GM12865 (cell line): ENCODE measurements around the gene SLC27A2.

Experiments
- DNase-seq: peaks from one replicate; pipeline ENCODE4 v3.0.0; 2010; ENCODE audit warnings: low read depth
- H3K4me3 ChIP-seq: 2 replicates; pipeline ENCODE4 v1.5.1; 2011; ENCODE audit warnings: mild to moderate bottlenecking, low read depth, low read length, control low read depth
- TF ChIP-seq, protein P1 (sequence below): IDR thresholded peaks from 2 replicates; pipeline ENCODE4 v1.5.1; 2011; ENCODE audit warnings: low read length, control low read depth, low read depth, inconsistent platforms; ENCODE audit not compliant: insufficient read depth; ENCODE audit errors: missing control alignments

The SLC27A2 gene

DNA sequence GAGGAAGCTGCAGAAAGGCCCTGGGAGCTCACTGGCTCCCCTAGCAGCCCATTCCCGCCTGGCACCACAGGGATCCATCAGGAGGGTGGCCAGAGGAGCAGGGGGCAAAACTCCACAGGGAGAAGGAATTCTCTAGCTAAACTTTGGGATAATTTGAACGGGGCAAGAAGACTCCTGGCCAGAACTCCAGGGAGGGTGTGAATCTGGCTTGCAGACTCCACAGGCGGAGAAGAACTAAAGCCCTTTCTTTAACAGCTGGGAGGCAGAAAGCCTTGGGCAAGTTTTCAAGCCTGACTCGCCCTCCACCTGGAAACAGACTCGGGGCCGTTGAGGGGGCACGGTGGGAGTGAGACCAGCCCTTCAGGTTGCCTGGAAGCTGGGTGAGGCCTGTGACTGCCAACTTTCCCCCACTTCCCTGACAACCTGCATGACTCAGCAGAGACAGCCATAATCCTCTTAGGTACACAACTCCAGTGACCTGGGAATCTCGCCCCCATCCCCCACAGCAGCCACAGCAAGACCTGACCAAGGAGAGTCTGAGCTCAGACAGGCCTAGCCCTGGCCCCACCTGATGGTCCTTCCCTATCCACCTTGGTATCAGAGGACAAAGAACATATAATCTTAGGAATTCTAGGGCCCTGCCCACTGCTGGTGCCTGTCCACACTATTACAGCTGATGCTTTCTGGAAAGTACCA lies 28.6 kb downstream of the SLC27A2 start:
- H3K4me3 ChIP-seq, result no peak overlapping the region
- TF ChIP-seq, protein P1, sequence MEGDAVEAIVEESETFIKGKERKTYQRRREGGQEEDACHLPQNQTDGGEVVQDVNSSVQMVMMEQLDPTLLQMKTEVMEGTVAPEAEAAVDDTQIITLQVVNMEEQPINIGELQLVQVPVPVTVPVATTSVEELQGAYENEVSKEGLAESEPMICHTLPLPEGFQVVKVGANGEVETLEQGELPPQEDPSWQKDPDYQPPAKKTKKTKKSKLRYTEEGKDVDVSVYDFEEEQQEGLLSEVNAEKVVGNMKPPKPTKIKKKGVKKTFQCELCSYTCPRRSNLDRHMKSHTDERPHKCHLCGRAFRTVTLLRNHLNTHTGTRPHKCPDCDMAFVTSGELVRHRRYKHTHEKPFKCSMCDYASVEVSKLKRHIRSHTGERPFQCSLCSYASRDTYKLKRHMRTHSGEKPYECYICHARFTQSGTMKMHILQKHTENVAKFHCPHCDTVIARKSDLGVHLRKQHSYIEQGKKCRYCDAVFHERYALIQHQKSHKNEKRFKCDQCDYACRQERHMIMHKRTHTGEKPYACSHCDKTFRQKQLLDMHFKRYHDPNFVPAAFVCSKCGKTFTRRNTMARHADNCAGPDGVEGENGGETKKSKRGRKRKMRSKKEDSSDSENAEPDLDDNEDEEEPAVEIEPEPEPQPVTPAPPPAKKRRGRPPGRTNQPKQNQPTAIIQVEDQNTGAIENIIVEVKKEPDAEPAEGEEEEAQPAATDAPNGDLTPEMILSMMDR, result no peak
- no peak for DNase-seq

DNA sequence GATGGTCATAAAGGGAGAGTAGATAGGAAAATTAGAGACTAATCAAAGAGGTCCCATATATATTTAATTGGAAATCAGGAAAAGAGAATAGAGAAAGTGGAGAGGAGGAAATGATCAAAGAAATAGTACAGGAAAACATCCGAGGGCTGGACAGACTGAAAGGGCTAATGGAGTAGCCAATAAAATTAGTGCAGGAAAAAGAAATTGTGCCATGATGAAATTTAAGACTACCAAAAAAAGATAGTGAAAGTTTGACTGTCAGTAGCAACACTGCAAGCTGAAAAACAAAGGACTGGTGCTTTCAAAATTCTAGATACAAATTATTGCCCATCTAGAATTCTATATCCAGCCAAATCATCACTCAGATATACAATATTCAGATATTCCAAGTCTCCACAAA lies 36.3 kb downstream of the SLC27A2 start:
- no peak for DNase-seq
- no peak overlapping the region for H3K4me3 ChIP-seq
- TF ChIP-seq, protein P1, result no peak

- TF ChIP-seq, protein P1, result no peak
- H3K4me3 ChIP-seq, result no peak overlapping the region
- DNase-seq, result no peak
Measured at GRCh38 chr15:50218691-50219090, 36.7 kb downstream of the SLC27A2 start.

DNA sequence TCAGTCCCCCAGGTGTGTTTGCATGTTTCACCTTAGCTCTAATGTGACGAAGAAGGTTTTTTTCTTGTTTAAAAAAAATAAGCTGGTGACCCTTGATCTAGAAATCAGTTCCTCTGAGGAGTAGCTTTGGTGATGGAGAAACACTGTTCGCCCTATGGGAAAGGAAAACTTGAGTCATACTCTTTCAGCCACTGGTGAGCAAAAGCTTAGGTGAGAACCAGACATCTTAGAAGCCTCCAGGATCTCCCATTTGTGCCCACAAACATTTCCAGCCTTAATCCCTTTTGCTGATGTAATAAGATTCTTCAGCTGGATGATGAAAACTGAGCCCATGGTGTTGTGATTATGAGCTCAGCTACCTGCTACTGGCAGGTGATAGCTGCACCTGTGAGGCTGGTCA lies 37.8 kb downstream of the SLC27A2 start:
- H3K4me3 ChIP-seq, result no peak overlapping the region
- no peak for DNase-seq
- TF ChIP-seq, protein P1, result no peak

GRCh38 chr15:50222181-50222580 lies 40.2 kb downstream of the SLC27A2 start:
- no peak overlapping the region for H3K4me3 ChIP-seq
- DNase-seq, result no peak

DNA sequence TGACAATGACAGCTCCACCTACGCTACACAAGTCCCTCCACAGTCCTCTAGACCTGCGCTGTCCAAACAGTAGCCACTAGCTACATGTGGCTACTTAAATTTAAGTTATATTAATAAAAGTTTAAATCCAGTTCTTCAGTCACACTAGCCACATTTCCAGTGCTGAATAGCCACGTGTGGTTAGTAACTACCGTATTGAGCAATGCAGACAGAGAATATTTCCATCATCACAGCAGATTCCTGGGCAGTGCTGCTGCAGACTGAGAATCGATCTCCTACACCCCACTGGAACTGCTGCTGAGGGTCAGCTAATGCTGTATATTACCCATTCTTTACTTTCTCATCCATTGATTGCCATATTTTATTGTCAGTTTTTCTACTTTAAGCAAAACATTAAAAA lies 42.6 kb downstream of the SLC27A2 start:
- DNase-seq, result no peak
- TF ChIP-seq, protein P1, result no peak

More at GRCh38 chr15:50222181-50222580, 40.2 kb downstream of the SLC27A2 start:
- TF ChIP-seq, protein P1, result no peak

DNA sequence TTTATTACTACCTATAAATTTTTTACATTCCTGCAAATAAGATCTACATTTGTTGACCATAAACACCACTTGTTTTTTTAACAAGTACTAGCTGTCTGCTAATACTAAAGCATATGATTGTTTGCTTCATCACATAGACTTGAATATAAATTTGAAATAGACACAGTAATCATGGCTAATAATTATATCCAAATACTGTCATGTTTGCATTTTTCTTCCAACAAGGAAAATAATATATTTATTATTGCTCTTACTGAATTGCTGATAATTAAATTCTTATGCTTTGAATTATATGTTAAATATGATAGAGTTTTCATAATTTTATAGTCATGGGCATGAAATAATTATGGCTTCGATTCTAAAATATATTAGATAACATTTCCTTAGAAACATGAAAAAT lies 43.1 kb downstream of the SLC27A2 start:
- TF ChIP-seq, protein P1, result no peak
- no peak overlapping the region for H3K4me3 ChIP-seq

More for the DNA sequence above, 42.6 kb downstream of the SLC27A2 start:
- no peak overlapping the region for H3K4me3 ChIP-seq

More for the DNA sequence above, 43.1 kb downstream of the SLC27A2 start:
- no peak for DNase-seq
